HG02642 (cell line): ENCODE measurements around the gene SFI1.
"Not testable (repeated sequence)": the region's sequence is repeated elsewhere in the genome, so short reads cannot be mapped to it uniquely, and the experiment has no call there.

Experiments used
- ATAC-seq: cut with Tn5 transposase; IDR thresholded peaks from one replicate; pipeline ENCODE4 v1.9.1; 2021; ENCODE audit warnings: mild to moderate bottlenecking; ENCODE audit not compliant: unreplicated experiment, poor library complexity

The SFI1 gene

DNA sequence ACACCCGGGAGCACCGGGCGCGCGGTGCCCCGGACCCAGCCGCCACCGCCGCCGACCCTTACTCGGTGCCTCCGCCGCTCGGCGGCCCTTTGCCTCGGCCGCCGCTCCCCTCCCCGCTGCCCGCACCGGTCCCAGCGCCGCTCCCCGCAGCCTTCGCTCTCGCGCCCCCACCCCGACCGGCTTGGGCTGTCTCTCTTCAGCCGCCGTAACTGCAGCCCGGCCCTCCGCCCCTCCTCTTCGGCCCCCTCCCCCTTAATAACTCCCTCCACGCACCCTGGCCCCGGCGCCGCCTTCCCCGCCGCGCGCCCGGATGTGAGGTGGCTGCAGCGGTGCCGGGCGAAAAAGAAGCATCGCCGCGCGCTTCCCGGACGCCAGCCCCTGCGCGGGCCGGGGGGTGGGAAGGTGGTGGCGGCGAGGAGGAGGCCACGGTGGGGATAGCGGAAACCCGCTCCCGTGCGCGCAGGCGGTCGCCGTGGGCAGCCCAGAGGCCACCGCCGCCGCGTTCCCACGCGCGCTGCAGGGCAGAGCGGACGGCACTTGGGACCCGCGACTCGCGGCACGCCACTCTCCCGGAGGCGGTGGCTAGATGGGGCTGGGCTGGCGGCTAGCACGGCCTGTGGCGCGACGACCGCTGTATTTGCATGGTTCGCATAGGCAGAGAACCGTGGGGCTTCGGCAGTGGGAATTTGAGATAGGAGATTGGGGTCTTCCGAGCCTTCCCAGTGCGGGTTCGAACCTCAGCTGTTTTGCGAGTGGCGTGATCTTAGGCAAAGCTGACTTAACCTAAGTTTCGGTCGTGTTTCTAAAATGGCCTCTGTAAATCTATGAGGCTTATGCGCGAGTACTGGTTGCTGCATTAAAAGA lies 6.5 kb upstream of the SFI1 start, which contains the start of gene EIF4ENIF1:
Gene EIF4ENIF1 (minus strand): TSS at position 211 of the 864 bp plus-strand sequence. CDS start 1,124 bp downstream, outside the sequence.
- peak; percentile 53 for ATAC-seq

DNA sequence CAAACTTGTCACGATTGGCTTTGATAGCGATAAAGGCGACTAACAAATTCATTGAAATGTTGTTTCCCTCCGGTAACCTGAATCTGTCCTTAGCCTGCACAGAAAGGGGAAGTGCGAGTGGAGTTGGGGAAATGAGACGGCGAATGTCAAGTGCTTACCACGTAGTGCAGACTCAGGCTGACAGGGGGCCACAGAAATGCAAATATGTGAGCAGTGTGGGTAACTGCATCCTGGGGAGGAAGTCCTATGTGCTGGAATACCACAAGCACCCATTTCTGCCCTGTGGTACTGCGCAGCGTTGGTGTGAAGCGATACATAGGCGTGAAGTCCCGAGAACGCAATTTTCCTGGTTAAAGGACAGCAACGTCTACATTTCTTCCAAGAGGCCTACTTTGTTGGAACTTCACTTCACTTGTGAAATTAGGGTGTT lies 5.8 kb upstream of the SFI1 start:
- peak; percentile 53 for ATAC-seq

DNA sequence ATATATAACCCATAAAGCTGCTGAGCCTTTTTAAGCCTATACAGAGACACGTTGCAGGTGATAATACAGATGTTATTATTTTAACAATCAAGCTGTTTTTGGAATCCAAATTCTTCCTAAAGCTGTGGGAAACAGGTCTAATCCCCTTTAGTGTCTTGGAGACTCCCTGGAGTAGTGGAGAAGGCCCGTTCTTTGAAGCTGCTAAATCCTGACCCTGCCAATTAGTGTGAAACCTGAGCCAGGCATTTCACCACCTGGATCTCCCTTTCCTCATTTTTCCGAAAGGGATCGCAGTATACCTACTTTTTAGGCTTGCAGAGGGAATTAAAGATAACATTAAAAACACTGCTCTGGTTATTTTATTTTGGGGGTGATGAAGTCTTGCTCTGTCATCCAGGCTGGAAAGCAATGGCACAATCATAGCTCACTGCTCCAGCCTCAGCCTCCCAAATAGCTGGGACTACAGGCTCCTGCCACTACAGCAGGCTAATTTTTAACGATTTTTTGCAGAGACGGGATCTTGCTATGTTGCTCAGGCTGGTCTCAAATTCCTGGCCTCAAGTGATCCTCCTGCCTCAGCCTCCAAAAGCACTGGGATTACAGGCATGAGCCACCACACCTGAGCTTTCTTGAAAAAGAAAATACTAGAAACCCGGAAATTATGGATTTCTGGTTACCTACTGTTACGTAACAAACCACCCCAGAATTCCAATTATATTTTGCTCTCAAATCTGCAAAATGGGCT lies 4.9 kb upstream of the SFI1 start:
- ATAC-seq, result no peak

DNA sequence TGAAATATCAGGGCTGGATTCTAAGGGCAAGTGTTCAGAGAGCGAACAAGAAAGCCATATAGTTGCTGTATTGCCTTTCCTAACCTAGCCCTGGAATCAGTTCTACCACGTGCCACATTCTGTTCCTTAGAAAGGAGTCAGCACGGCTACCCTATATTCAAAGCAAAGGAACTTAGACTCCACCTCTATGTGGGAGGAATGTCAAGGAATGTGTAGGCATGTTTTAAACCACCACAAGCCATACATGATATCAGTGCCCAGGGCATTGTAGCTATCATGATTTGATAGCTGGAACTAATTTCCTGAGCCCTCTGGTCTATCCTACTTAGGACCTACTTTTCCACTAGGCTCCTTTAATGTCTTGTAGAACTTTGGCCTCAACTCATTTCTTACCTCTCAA lies 4.2 kb upstream of the SFI1 start:
- ATAC-seq, result no peak

DNA sequence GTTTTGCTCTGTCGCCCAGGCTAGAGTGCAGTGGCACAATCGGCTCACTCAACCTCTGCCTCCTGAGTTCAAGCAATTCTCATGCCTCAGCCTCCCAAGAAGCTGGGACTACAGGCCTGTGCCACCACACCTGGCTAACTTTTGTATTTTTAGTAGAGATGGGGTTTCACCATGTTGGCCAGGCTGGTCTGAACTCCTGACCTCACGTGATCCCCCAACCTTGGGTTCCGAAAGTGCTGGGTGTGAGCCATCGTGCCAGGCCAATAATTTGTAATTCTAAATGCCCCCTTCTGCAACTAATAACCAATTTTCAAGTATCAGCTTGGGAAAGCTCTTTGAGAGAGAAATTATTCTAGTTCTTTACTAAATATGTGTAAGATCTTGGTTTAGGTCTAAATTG lies 3.0 kb upstream of the SFI1 start:
- not testable (repeated sequence) for ATAC-seq

DNA sequence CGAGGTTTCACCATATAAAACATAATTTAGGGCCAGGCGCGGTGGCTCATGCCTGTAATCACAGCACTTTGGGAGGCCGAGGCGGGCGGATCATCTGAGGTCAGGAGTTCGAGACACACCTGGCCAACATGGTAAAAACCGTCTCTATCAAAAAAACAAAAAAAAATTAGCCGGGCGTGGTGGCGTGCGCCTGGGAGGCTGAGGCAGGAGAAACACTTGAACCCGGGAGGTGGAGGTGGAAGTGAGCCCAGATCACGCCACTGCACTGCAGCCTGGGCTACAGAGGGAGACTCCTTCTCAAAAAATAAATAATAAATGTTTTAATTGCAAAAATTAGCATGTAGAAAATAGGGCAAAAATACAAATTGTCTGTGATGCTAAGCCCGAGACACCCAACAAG lies 993 bp upstream of the SFI1 start:
- no peak for ATAC-seq

DNA sequence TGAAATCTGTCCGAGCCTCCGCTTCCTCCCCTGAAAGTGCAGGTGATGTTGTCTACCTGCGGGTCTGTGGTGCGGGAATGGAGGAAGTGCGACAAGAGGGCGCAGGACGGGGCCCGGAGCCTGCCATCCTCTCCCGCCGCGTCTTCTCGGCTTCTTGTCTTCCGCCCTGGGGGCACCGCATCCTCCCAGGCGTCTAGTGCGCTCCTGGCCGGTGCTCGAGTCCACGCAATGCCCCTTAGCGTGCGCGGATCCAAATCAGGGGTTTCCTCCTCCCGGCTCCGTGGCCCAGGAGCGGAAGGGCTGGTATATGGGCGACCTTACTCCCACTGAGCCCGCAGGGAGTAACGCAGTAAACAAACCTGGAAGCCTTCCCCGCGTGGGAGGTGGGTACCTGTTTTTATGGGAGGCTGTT lies 405 bp downstream of the SFI1 start:
- peak; percentile 22 for ATAC-seq

DNA sequence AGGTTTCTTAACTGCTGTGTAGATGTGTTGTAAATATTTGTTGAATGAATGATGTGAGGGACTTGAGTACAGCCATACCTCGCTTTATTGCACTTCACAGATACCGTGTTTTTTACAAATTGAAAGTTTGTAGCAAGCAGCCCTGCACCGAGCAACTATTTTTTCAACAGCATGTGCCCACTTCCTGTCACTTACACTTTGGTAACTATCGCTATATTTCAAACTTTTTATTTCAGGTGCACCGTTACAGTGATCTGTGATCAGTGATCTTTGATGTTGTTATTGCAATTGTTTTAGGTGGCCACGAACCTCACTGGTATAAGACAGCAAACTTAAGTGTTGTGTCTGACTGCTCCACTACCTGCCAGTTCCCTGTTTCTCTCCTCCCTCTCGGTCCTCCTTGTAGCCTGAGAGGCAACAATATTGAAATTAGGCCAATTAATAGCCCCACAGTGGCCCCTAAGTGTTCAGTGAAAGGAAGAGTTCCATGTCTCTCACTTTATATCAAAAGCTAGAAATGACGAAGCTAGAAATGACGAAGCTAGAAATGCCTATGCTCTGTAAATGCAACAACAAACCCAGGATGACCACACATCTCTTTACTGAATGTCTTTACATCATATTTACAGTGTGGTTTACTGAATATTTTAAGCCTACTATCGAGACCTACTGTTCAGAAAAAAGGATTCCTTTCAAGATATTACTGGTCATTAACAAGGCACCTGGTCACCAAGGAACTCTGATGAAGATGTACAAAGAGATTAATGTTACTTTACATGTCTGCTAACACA lies 1.0 kb downstream of the SFI1 start:
- no peak for ATAC-seq

DNA sequence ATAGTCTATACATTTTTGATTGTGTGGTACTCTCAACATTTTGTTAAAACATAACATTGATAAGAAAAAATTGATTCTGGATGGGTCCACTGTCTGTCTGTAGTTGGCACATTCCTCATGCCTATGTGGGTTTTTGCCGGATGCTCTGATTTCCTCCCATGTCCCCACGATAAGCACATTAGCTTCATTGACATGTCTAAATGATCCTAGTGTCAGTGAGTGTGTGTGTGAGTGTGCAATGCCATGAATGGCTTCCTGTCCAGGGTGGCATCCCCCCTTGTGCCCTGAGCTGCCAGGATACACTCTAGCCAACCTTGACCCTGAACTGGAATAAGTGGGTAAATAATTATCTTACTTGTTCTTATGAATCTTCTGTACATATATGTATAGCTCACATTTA lies 5.4 kb downstream of the SFI1 start:
- no peak for ATAC-seq

DNA sequence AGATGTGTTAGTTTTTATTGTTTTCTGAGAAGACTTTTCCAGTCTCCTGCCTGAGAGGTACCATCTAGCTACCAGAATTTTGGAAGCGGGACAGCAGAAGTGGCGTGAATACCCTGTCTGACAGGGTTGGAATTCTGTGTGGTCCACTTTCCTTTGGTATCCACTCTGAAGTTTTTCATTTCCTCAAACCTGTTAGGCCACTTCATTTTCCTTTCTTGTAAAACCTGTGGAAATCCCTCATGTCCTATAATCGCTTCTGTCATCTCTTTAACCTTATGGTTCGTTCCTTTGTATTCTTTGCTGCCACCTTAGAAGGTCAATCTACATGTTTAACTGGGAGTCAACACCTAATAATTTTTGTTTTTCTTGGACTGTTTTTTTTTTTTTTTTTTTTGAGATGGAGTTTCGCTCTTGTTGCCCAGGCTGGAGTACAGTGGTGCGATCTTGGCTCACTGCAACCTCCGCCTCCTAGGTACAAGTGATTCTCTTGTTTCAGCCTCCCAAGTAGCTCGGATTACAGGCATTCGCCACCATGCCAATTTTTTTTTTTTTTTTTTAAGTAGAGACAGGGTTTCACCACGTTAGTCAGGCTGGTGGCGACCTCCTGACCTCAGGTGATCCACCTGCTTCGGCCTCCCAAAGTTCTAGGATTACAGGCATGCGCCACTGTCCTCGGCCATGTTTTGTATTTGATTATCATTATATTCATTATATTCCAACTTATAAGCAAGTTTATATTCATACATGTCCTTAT lies 7.1 kb downstream of the SFI1 start:
- no peak for ATAC-seq

DNA sequence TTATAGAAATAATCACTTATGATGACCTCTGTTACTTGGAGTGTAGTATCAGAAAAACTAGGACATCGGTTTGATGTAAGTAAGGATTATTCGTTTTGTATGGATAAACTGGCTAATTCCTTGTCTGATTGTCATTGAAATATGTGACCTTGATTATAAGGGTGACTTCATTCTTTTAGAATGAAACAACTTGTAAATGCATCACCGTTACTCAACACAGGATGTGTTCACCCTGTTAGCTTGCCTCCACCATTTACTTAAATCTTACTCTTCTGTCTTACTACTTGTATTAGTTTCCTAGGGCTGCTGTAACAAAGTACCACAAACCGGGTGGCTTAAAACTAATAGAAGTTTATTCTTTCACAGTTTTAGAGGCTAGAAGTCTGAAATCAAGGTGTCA lies 7.9 kb downstream of the SFI1 start:
- ATAC-seq, result no peak

DNA sequence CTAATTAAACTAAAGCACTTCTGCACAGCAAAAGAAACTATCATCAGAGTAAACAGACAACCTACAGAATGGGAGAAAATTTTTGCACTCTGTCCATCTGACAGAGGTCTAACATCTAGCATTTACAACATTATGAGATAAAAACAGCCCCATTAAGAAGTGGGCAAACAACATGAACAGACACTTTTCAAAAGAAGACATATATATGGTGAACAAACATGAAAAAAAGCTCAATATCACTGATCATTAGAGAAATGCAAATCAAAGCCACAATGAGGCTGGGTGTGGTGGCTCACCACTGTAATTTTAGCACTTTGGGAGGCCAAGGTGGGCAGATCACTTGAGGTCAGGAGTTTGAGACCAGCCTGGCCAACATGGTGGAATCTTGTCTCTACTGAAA lies 11.2 kb downstream of the SFI1 start:
- not testable (repeated sequence) for ATAC-seq

DNA sequence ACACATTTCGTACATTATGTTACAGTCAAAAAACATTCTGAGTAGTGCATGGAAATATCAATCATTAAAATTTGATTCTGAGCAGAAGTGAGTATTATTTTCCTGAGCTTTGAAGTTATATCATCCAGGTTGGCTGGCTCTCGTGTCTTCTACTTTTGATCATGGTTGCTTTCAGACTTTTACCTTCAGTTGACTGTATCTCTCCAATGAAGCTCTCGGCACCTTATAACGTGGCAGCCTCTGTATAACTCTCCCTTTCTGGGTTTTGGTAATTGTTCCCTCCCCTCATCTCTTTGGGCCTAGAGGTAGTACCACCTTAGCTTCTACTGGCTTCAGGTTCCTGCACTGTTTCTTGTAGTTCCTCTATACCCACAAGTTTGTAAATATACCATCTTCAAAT lies 12.2 kb downstream of the SFI1 start:
- ATAC-seq, result no peak

DNA sequence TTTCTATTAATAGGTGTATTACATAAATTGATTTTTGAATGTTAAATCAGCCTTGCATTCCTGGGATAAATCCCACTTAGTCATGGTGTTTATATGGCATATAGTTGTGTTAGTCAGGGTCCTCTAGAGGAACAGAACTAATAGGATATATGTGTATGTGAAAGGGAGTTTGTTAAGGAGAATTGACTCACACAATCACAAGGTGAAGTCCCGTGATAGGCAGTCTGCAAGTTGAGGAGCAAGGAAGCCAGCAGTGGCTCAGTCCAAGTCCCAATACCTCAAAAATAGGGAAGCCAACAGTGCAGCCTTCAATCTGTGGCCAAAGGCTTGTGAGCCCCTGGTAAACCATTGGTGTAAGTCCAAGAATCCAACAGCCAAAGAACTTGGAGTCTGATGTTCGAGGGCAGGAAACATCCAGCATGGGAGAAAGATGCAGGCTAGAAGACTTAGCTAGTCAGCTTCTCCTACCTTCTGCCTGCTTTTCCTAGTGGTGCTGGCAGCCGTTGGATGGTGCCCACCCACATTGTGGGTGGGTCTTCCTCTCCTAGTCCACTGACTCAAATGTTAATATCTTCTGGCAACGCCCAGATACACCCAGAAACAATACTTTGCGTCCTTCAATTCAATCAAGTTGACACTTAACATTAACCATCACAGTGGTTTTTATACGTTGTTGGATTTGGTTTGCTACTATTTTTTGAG lies 12.9 kb downstream of the SFI1 start:
- no peak for ATAC-seq

DNA sequence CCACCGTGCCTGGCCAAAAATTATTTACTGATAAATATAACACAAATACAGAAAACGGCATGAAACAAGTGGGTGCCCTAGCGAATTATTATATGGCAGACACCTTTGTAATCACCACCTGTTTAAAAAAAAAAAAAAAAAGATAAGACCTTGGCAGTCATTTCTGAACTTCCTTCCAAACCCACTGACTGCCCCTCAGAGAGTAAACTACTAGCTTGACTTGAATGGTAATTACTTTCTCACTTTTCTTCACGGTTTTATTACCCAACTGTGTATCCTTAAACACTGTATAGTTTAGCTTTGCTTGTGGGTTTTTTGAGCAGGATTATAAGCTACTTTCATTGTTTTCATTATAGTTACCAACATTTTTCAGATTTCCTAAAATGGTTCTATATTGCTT lies 23.7 kb downstream of the SFI1 start:
- ATAC-seq, result no peak

DNA sequence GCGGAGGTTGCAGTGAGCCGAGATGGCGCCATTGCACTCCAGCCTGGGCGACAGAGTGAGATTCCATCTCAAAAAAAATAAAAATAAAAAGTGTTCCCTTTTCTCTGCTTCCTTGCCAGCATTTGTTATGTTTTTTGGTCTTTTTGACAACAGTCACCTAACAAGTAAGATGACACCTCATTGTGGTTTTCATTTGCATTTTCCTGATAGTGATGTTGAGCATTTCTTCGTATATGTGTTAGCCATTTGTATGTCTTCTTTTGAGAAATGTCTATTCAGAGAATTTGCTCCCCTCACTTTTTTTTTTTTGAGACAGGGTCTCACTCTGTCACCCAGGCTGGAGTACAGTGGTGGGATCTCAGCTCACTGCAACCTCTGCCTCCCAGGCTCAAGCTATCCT lies 27.8 kb downstream of the SFI1 start:
- not testable (repeated sequence) for ATAC-seq

DNA sequence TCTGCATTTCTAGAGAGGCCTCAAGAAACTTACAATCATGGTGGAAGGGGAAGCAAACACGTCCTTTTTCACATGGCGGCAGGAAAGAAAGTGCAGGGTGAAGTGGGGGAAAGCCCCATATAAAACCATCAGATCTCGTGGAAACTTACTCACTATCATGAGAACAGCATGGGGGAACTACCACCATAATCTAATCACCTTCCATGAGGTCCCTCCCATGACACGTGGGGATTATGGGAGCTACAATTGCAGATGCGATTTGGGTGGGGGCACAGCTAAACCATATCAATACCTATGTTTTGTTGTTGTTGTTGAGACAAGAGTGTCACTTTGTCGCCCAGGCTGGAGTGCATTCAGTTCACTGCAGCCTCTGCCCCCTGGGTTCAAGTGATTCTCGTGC lies 29.9 kb downstream of the SFI1 start:
- no peak for ATAC-seq

DNA sequence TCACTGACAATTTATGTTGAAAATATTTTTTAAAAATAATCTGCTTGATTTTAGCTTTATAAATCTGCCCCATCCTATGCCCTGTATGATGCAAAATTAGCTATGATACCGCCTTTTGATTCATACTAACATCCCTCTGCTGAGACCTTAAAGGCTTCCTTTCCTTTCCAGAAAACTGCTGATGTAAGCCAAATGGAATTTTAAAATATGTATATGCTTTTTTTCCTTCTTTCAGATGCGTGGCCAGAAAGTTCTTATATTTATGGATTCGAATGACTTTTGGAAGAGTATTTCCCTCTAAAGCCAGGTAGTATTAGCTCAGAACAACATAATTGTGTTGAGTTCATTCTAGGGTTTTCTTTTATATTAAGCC lies 34.5 kb downstream of the SFI1 start:
- ATAC-seq, result no peak

DNA sequence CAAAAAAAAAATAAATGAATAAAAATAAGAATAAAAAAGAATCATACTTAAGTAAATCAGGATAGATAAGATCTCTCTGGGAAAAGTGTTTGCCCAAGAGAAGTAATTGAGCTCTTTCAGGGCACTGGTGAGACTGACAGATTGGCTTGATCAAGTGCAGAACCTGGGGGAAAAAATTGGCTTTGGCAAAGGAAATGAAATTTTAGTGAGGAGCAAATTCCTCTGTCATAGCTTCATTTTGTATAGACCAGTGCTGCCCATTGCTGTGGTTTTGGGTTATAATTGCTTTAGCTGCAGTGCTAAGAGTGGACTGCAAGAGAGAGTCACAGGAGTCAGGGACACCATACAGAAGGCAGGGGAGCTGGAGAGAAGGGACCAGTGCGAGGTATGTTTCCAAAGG lies 35.7 kb downstream of the SFI1 start:
- no peak for ATAC-seq

DNA sequence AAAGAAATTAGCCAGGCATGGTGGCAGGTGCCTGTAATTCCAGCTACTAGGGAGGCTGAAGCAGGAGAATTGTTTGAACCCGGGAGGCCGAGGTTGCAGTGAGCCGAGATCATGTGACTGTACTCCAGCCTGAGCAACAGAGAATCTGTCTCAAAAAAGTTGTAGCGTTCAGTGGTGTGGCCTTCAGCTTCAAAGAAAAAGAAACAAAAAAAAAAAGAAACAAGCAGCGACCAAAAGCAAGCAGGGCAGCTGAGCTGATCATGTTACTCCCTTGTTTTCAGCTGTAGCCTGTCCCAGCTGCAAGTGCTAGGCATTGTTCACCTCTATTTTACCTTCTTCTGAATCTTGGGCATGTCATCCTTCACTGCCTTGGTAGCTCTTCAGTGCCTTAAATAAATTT lies 37.0 kb downstream of the SFI1 start:
- ATAC-seq, result no peak
